ENCODE data around the gene ARHGEF11.
A peak's percentile ranks its signal among the peaks of the same experiment; 100 is the strongest.

ARHGEF11 gene

DNA sequence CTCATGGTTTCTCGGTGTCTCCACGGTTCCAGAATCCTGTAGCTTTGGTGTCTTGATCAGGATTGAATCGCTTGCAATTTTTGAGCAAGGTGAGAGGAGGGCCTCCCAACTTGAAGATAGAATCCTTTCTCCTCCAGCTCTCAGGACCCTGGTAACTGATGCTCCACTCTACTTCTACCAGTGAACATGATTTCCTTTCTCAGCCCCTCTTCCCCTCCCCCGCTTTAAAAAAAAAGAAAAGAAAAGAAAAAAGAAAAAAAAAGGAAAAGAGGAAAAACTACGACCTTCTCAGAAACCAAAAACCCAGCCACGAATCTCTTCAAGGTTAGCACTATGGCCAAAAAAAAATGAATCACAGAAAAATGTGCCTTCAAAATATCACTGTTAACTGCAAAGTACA lies 1.2 kb downstream of the ARHGEF11 start:
- Histone ChIP-seq H3K9me3 (replicated peaks in 1 of 2; ENCODE audit: control insufficient read depth in 2 of 2, insufficient read depth in 1 of 2, low read depth in 1 of 2, low read length in 2 of 2) (no peaks in the 10 kb centered on the region), H2AFZ (ENCODE audit: low read length) (no peak overlapping the region), H3K27ac (replicated peaks; ENCODE audit: low read length) (no peak overlapping the region), H3K9ac (ENCODE audit: low read depth, low read length, poor library complexity) (no peak overlapping the region), H4K8ac (ENCODE audit: low read depth, low read length) (no peak overlapping the region), H3K4ac (ENCODE audit: low read length) (no peak overlapping the region), H2BK15ac (ENCODE audit: low read length) (no peak overlapping the region), H2BK12ac (ENCODE audit: low read length) (no peak overlapping the region), H3K36me3 (replicated peaks in 1 of 2; ENCODE audit: control insufficient read depth in 2 of 2, insufficient read depth in 2 of 2, low read length in 2 of 2) (peaks cover 0 to 13% of the 10 kb centered on the region in 2 donors), H2AK5ac (ENCODE audit: low read depth, low read length) (no peak overlapping the region), H3K79me1 (ENCODE audit: low read depth, low read length) (peaks cover 2% of the 10 kb centered on the region), H3K14ac (ENCODE audit: low read length) (no peak overlapping the region), H3K27me3 (ENCODE audit: control insufficient read depth in 3 of 3, insufficient read depth in 3 of 3, low read depth in 1 of 3, low read length in 3 of 3) (no peaks in the 10 kb centered on the region), H2BK120ac (ENCODE audit: low read depth, low read length) (no peak overlapping the region), H3K18ac (ENCODE audit: low read length) (no peak overlapping the region), H3K4me1 (ENCODE audit: control insufficient read depth in 2 of 2, insufficient read depth in 1 of 2, low read depth in 1 of 2, low read length in 2 of 2) (peaks cover 11 to 14% of the 10 kb centered on the region in 2 donors), H4K91ac (ENCODE audit: low read depth, low read length, poor library complexity) (no peak overlapping the region), H3K4me3 (ENCODE audit: low read length in 2 of 2) (peak overlapping the region in 1 of 2 donors; percentile 82), H3K4me2 (ENCODE audit: insufficient read depth, low read length, poor library complexity, severe bottlenecking) (peak overlapping the region; percentile 41), H3K23ac (ENCODE audit: low read depth, low read length, poor library complexity) (no peak overlapping the region), H2BK5ac (ENCODE audit: low read length) (no peak overlapping the region)
- no CpG with 5 or more reads among the region's 6 CpGs for WGBS, 2 donors (ENCODE audit: extremely low coverage in 2 of 2, insufficient read length in 2 of 2, insufficient replicate concordance in 1 of 2)
- DNase-seq (ENCODE audit: low spot score), result no peak

DNA sequence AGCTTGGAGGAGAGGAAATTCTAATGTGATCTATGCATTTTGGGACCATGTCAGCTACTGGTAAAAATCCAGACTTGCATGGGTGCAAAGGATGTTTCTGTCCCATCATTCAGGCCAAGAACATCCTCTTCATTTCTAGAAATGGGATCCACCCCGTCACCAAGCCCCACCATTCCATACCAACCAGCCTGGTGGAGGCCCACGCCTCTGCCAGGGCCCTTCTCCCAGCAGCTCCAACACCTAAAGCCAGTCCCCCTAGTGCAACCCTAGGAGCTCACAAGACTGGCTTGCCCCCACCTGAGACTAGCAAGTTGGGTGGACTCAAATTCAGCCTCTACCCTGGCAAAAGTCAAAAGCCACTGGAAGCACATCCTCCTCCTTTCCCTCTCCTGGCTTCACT lies 1.9 kb downstream of the ARHGEF11 start:
- Histone ChIP-seq H4K91ac (ENCODE audit: low read depth, low read length, poor library complexity) (no peak overlapping the region), H3K4me1 (ENCODE audit: control insufficient read depth in 2 of 2, insufficient read depth in 1 of 2, low read depth in 1 of 2, low read length in 2 of 2) (peaks cover 11 to 17% of the 10 kb centered on the region in 2 donors), H3K27me3 (ENCODE audit: control insufficient read depth in 3 of 3, insufficient read depth in 3 of 3, low read depth in 1 of 3, low read length in 3 of 3) (no peaks in the 10 kb centered on the region), H2BK120ac (ENCODE audit: low read depth, low read length) (no peak overlapping the region), H2AK5ac (ENCODE audit: low read depth, low read length) (no peak overlapping the region), H3K27ac (replicated peaks; ENCODE audit: low read length) (no peak overlapping the region), H3K79me1 (ENCODE audit: low read depth, low read length) (peaks cover 2% of the 10 kb centered on the region), H3K18ac (ENCODE audit: low read length) (no peak overlapping the region), H2BK12ac (ENCODE audit: low read length) (no peak overlapping the region), H2BK15ac (ENCODE audit: low read length) (no peak overlapping the region), H3K9ac (ENCODE audit: low read depth, low read length, poor library complexity) (no peak overlapping the region), H3K23ac (ENCODE audit: low read depth, low read length, poor library complexity) (no peak overlapping the region), H3K4me2 (ENCODE audit: insufficient read depth, low read length, poor library complexity, severe bottlenecking) (peak overlapping the region; percentile 41), H3K36me3 (replicated peaks in 1 of 2; ENCODE audit: control insufficient read depth in 2 of 2, insufficient read depth in 2 of 2, low read length in 2 of 2) (peaks cover 0 to 14% of the 10 kb centered on the region in 2 donors), H3K4me3 (ENCODE audit: low read length in 2 of 2) (peak overlapping the region; percentile 63 to 82), H4K8ac (ENCODE audit: low read depth, low read length) (no peak overlapping the region), H3K14ac (ENCODE audit: low read length) (no peak overlapping the region), H2BK5ac (ENCODE audit: low read length) (no peak overlapping the region), H3K4ac (ENCODE audit: low read length) (no peak overlapping the region), H2AFZ (ENCODE audit: low read length) (no peak overlapping the region), H3K9me3 (replicated peaks in 1 of 2; ENCODE audit: control insufficient read depth in 2 of 2, insufficient read depth in 1 of 2, low read depth in 1 of 2, low read length in 2 of 2) (no peaks in the 10 kb centered on the region)
- no CpG with 5 or more reads among the region's 2 CpGs for WGBS, 2 donors (ENCODE audit: extremely low coverage in 2 of 2, insufficient read length in 2 of 2, insufficient replicate concordance in 1 of 2)
- no peak for DNase-seq (ENCODE audit: low spot score)

DNA sequence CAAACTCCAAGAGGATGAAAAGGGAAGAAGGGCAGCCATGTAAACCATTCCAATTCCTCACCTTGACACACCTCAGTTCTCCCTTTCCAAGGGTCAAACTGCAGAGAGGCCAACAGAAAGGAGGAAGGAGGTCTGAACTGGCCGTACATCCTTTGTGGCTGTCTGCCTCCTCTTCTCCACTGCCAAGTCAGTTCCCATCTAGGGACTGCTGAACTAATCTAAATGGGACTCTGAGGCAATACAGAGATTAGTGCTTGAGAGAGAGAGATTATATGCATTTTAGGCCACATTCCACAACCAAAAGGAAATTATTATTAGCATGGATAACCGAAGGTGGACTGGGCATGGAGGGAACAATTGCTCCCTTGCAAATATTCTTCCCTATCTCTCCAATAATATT lies 2.7 kb downstream of the ARHGEF11 start:
- Histone ChIP-seq H3K4me3 (ENCODE audit: low read length in 2 of 2) (peak overlapping the region in 1 of 2 donors; percentile 82), H3K36me3 (replicated peaks in 1 of 2; ENCODE audit: control insufficient read depth in 2 of 2, insufficient read depth in 2 of 2, low read length in 2 of 2) (peaks cover 0 to 14% of the 10 kb centered on the region in 2 donors), H3K14ac (ENCODE audit: low read length) (no peak overlapping the region), H2BK5ac (ENCODE audit: low read length) (no peak overlapping the region), H4K8ac (ENCODE audit: low read depth, low read length) (no peak overlapping the region), H4K91ac (ENCODE audit: low read depth, low read length, poor library complexity) (no peak overlapping the region), H3K4me1 (ENCODE audit: control insufficient read depth in 2 of 2, insufficient read depth in 1 of 2, low read depth in 1 of 2, low read length in 2 of 2) (peaks cover 11 to 17% of the 10 kb centered on the region in 2 donors), H3K27me3 (ENCODE audit: control insufficient read depth in 3 of 3, insufficient read depth in 3 of 3, low read depth in 1 of 3, low read length in 3 of 3) (no peaks in the 10 kb centered on the region), H2BK120ac (ENCODE audit: low read depth, low read length) (no peak overlapping the region), H3K4me2 (ENCODE audit: insufficient read depth, low read length, poor library complexity, severe bottlenecking) (no peak overlapping the region), H3K27ac (replicated peaks; ENCODE audit: low read length) (no peak overlapping the region), H3K9ac (ENCODE audit: low read depth, low read length, poor library complexity) (no peak overlapping the region), H3K18ac (ENCODE audit: low read length) (no peak overlapping the region), H3K9me3 (replicated peaks in 1 of 2; ENCODE audit: control insufficient read depth in 2 of 2, insufficient read depth in 1 of 2, low read depth in 1 of 2, low read length in 2 of 2) (no peaks in the 10 kb centered on the region), H2AFZ (ENCODE audit: low read length) (no peak overlapping the region), H3K4ac (ENCODE audit: low read length) (no peak overlapping the region), H3K23ac (ENCODE audit: low read depth, low read length, poor library complexity) (no peak overlapping the region), H2BK12ac (ENCODE audit: low read length) (no peak overlapping the region), H3K79me1 (ENCODE audit: low read depth, low read length) (peaks cover 2% of the 10 kb centered on the region), H2BK15ac (ENCODE audit: low read length) (no peak overlapping the region), H2AK5ac (ENCODE audit: low read depth, low read length) (no peak overlapping the region)
- no peak for DNase-seq (ENCODE audit: low spot score)
- no CpG with 5 or more reads among the region's 2 CpGs for WGBS, 2 donors (ENCODE audit: extremely low coverage in 2 of 2, insufficient read length in 2 of 2, insufficient replicate concordance in 1 of 2)

DNA sequence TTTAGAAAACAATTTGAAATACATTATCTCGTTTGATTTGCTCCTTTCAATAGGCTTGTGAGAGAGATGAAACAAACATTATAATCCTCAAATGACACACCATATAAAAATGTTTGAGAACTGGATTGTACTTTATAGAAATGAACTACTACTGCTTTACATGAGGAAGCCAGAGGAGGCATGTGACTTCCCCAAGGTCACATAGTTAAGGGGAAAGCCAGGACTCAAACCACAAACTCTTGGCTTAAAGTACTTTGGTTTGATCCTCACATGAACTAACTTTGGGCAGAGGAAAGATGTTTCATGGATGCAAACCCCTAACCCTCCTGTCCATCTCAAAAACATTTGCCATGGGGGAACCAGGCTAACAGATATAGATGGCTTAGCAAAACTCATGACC lies 4.7 kb downstream of the ARHGEF11 start:
- H3K4me3 ChIP-seq (ENCODE audit: low read length in 2 of 2), result no peak overlapping the region
- H4K91ac ChIP-seq (ENCODE audit: low read depth, low read length, poor library complexity), result no peak overlapping the region
- peaks cover 2% of the 10 kb centered on the region for H3K79me1 ChIP-seq (ENCODE audit: low read depth, low read length)
- H3K14ac ChIP-seq (ENCODE audit: low read length), result no peak overlapping the region
- no peak overlapping the region for H2BK120ac ChIP-seq (ENCODE audit: low read depth, low read length)
- H4K8ac ChIP-seq (ENCODE audit: low read depth, low read length), result no peak overlapping the region
- DNase-seq (ENCODE audit: low spot score), result no peak
- H3K36me3 ChIP-seq (replicated peaks in 1 of 2; ENCODE audit: control insufficient read depth in 2 of 2, insufficient read depth in 2 of 2, low read length in 2 of 2), result peaks cover 0 to 14% of the 10 kb centered on the region in 2 donors
- no peak overlapping the region for H3K23ac ChIP-seq (ENCODE audit: low read depth, low read length, poor library complexity)
- no peak overlapping the region for H2BK15ac ChIP-seq (ENCODE audit: low read length)
- H3K18ac ChIP-seq (ENCODE audit: low read length), result no peak overlapping the region
- no peaks in the 10 kb centered on the region for H3K9me3 ChIP-seq (replicated peaks in 1 of 2; ENCODE audit: control insufficient read depth in 2 of 2, insufficient read depth in 1 of 2, low read depth in 1 of 2, low read length in 2 of 2)
- no peak overlapping the region for H2BK5ac ChIP-seq (ENCODE audit: low read length)
- no peak overlapping the region for H3K4ac ChIP-seq (ENCODE audit: low read length)
- no peak overlapping the region for H2BK12ac ChIP-seq (ENCODE audit: low read length)
- H3K27me3 ChIP-seq (ENCODE audit: control insufficient read depth in 3 of 3, insufficient read depth in 3 of 3, low read depth in 1 of 3, low read length in 3 of 3), result no peaks in the 10 kb centered on the region
- WGBS, 2 donors (ENCODE audit: extremely low coverage in 2 of 2, insufficient read length in 2 of 2, insufficient replicate concordance in 1 of 2), result no CpG with 5 or more reads among the region's 1 CpG
- no peak overlapping the region for H2AK5ac ChIP-seq (ENCODE audit: low read depth, low read length)
- H3K27ac ChIP-seq (replicated peaks; ENCODE audit: low read length), result no peak overlapping the region
- H3K9ac ChIP-seq (ENCODE audit: low read depth, low read length, poor library complexity), result no peak overlapping the region
- peaks cover 11 to 17% of the 10 kb centered on the region in 2 donors for H3K4me1 ChIP-seq (ENCODE audit: control insufficient read depth in 2 of 2, insufficient read depth in 1 of 2, low read depth in 1 of 2, low read length in 2 of 2)
- H2AFZ ChIP-seq (ENCODE audit: low read length), result no peak overlapping the region
- no peak overlapping the region for H3K4me2 ChIP-seq (ENCODE audit: insufficient read depth, low read length, poor library complexity, severe bottlenecking)

Data from neuronal stem cell (in vitro differentiated cells).